Measurements from ENCODE around the gene MYL11. TPM values are rescaled to one million over a fixed set of nuclear protein-coding genes. Genes with fewer than 3 reads are reported as not detected.

The MYL11 gene
- total RNA-seq, 1 donor from 2014 or later: not detected

- no peak for TF ChIP-seq CTCF (IDR thresholded peaks at IDR 0.05)
- Mint-ChIP-seq H3K4me1 (ENCODE audit: unreplicated experiment) (peaks cover 41% of the 10 kb centered on the region), H3K27ac (ENCODE audit: unreplicated experiment) (peak overlapping the region; percentile 80), H3K9me3 (ENCODE audit: unreplicated experiment) (no peaks in the 10 kb centered on the region), H3K27me3 (ENCODE audit: unreplicated experiment) (no peaks in the 10 kb centered on the region), H3K36me3 (ENCODE audit: unreplicated experiment) (peaks cover 22% of the 10 kb centered on the region), H3K4me3 (ENCODE audit: unreplicated experiment) (peak overlapping the region; percentile 85)
- no peak for DNase-seq (ENCODE audit: extremely low spot score, unreplicated experiment)
Measured at GRCh38 chr16:30367349-30368009, 7.1 kb upstream of the MYL11 start.

DNA sequence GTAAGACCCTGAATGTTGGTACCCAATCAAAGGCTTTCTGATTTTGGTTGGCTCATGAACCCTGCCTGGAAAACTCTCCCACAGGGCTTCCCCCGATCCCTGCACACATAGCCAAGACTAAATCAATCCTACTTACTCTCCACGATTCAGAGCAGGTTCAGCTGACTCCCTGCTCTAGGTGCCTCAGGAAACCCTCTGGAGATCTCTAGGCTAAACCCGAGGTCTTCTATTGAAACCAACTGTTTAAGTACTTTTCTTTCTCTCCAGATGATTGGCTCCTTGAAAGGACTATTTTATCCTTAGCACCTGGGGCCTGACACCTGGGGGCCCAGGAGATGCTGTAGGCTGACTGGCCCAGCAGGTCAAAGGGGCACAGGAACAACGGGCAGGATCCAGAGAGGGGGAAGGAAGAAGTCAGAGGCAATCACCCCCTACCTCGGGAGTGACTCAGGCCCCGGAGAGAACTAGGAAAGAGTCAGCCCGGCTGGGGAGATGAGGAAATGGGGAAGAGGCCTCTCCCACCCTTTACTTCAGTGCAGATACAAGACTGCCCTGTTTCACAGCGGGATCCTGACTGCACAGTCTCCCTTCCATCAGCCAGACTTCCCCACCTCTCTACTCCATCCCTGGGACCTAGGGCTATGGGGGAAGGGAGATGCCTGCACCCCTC lies 6.3 kb upstream of the MYL11 start:
- Mint-ChIP-seq H3K4me1 (ENCODE audit: unreplicated experiment) (peaks cover 41% of the 10 kb centered on the region), H3K27ac (ENCODE audit: unreplicated experiment) (peak overlapping the region; percentile 80), H3K9me3 (ENCODE audit: unreplicated experiment) (no peaks in the 10 kb centered on the region), H3K27me3 (ENCODE audit: unreplicated experiment) (no peaks in the 10 kb centered on the region), H3K4me3 (ENCODE audit: unreplicated experiment) (peak overlapping the region; percentile 85), H3K36me3 (ENCODE audit: unreplicated experiment) (peaks cover 18% of the 10 kb centered on the region)
- DNase-seq (ENCODE audit: extremely low spot score, unreplicated experiment): no peak
- TF ChIP-seq CTCF (IDR thresholded peaks at IDR 0.05): no peak

DNA sequence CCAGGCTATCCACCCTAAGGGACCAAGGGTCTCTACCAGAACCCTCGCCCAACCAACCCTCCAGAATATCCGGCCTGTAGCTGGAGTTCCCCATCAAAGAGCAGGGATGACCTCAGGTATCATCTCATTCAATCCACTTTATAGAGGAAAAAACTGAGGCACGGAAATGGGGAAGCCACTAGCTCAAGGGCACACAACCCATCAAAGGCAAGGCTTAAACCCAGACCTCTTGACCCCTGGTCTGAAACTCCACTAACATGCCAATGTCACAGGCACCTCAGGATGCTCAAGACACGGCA lies 5.9 kb upstream of the MYL11 start:
- TF ChIP-seq CTCF (IDR thresholded peaks at IDR 0.05): no peak
- Mint-ChIP-seq H3K36me3 (ENCODE audit: unreplicated experiment) (peaks cover 15% of the 10 kb centered on the region), H3K27ac (ENCODE audit: unreplicated experiment) (peak overlapping the region; percentile 80), H3K9me3 (ENCODE audit: unreplicated experiment) (no peaks in the 10 kb centered on the region), H3K4me3 (ENCODE audit: unreplicated experiment) (peak overlapping the region; percentile 85), H3K27me3 (ENCODE audit: unreplicated experiment) (no peaks in the 10 kb centered on the region), H3K4me1 (ENCODE audit: unreplicated experiment) (peaks cover 41% of the 10 kb centered on the region)
- no peak for DNase-seq (ENCODE audit: extremely low spot score, unreplicated experiment)

DNA sequence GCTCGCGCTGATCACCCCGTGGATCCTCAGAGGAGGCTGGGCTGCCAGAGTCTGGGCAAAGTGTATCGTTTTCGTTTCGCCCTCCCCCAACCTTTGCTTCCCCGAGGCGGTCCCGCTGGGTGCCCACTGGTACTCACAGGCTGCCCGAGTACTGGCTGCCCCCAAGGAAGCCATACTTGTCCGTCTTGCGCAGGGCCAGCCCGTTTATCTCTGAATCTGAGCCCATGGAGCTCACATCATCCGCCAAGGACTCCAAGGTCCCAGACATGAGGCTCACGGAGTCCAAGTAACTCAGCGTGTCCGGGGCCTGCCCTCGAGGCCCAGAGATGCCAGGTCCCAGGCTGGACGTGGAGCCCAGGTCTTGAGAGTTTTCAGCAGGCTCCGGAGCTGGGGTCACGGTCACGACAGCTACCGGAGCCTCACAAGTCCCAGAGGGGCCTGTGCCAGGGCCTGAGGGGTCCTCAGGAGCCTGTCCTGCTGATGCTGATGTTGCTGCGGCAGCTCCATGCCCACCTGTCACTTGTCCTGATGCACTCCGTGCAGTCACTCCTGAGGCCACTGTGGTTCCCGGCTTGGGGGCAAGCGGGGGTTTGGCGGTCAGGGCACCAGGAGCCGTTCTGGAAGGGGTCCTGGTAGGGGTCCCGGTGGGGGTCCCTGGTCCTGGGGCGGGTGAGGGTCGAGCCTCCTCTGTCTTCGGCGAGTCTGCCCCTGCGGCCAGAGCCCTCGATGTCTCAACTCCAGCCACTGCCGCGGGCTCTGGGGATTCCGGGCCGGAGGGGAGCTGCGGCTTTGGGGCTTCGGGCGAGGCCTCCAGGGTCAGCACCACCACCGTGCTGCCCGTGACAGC lies 5.3 kb upstream of the MYL11 start:
- Mint-ChIP-seq H3K4me1 (ENCODE audit: unreplicated experiment) (peaks cover 41% of the 10 kb centered on the region), H3K9me3 (ENCODE audit: unreplicated experiment) (no peaks in the 10 kb centered on the region), H3K36me3 (ENCODE audit: unreplicated experiment) (peaks cover 15% of the 10 kb centered on the region), H3K4me3 (ENCODE audit: unreplicated experiment) (peak overlapping the region; percentile 85), H3K27ac (ENCODE audit: unreplicated experiment) (peak overlapping the region; percentile 80), H3K27me3 (ENCODE audit: unreplicated experiment) (no peaks in the 10 kb centered on the region)
- no peak for TF ChIP-seq CTCF (IDR thresholded peaks at IDR 0.05)
- DNase-seq (ENCODE audit: extremely low spot score, unreplicated experiment): no peak

DNA sequence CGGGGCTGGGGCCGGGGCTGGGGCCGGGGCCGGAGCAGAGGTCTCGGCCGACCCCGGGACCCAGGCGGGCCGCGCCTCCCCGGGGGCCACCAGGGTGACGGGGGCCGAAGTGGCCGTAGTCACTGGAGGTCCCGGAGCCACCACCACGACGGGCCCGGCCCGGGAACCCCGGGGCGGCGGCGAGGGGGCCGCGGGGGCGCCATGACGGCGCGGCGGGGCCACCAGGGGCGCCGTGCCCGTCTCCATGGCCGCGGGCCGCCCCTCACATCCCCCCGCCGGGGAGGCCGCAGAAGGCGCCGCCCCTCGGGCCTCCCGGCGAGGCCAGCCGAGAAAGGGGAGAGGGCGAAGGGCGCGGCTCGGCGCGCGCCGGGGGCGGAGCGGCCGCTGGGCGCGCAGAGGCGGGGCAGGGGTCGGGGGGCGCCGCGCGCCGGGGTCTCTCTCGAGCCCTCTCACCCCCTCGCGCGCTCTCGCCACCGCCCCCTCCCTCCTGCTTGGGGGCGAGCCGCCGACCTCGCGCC lies 4.6 kb upstream of the MYL11 start:
- Mint-ChIP-seq H3K9me3 (ENCODE audit: unreplicated experiment) (no peaks in the 10 kb centered on the region), H3K36me3 (ENCODE audit: unreplicated experiment) (peaks cover 14% of the 10 kb centered on the region), H3K4me1 (ENCODE audit: unreplicated experiment) (peaks cover 41% of the 10 kb centered on the region), H3K4me3 (ENCODE audit: unreplicated experiment) (peak overlapping the region; percentile 74), H3K27me3 (ENCODE audit: unreplicated experiment) (no peaks in the 10 kb centered on the region), H3K27ac (ENCODE audit: unreplicated experiment) (no peak overlapping the region)
- no peak for TF ChIP-seq CTCF (IDR thresholded peaks at IDR 0.05)
- no peak for DNase-seq (ENCODE audit: extremely low spot score, unreplicated experiment)

All from osteocyte (in vitro differentiated cells).